Measurements from ENCODE around the gene AIFM2. TPM values are rescaled to one million over a fixed set of nuclear protein-coding genes. Genes with fewer than 3 reads are reported as not detected.
"Not testable (repeated sequence)": the region's sequence is repeated elsewhere in the genome, so short reads cannot be mapped to it uniquely, and the experiment has no call there.

AIFM2 gene
- total RNA-seq, 2 experiments from 2014 or later, result 5.3 to 7.1 TPM

DNA sequence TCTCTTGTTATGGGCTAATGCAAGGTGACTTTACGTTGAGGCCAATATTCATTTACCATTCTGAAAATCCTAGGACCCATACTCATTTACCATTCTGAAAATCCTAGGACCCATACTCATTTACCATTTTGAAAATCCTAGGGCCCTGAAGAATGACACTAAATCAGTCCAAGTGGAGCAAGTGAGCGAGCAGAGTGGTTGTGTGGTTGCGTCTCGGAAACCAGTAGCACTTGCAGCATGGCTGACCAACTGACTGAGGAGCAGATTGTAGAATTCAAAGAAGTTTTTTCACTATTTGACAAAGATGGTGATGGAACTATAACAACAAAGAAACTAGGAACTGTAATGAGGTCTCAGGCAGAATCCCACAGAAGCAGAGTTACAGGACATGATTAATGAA, 30.8 kb upstream of the AIFM2 start:
- DNase-seq, result peak; percentile 53
- peak overlapping the region; percentile 21 for H3K4me3 Mint-ChIP-seq
- no peaks in the 10 kb centered on the region for H3K9me3 Mint-ChIP-seq

DNA sequence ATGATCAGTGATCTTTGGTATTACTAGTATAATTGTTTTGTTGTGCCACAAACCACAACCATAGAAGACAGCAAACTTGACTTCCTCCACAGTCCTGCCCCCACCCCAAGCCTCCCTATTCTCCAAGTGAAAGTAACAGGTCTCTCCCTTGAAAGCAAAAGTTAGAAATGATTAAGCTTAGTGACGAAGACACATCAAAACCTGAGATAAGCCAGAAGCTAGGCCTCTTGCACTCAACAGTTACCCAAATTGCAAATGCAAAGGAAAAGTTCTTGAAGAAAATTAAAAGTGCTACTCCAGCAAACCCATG, 30.2 kb upstream of the AIFM2 start:
- DNase-seq, result peak; percentile 82
- intact Hi-C loops (cut with micrococcal nuclease), result loop anchor here (1.0 to 5.0 kb wide), 7 partner anchors 7 to 416 kb away; partner anchors contain the start of genes PPA1, SAR1A and TYSND1
- ChIA-PET POLR2A (interaction anchor here (1.0 kb wide), 1 partner anchor 16 kb away, joined by 4 read pairs; the partner anchor contains the start of gene TYSND1), CTCF (interaction anchor here (0.7 to 1.3 kb wide), 4 partner anchors 11 to 59 kb away, joined by 3 to 11 read pairs (median 4); partner anchors contain the start of gene TYSND1)
- Mint-ChIP-seq H3K27ac (peak overlapping the region; percentile 93), H3K27me3 (no peaks in the 10 kb centered on the region), H3K9me3 (no peaks in the 10 kb centered on the region), H3K36me3 (peaks cover 47% of the 10 kb centered on the region), H3K4me1 (ENCODE audit: low read depth) (peaks cover 69% of the 10 kb centered on the region), H3K4me3 (peak overlapping the region; percentile 40)

More for the DNA sequence above, 30.8 kb upstream of the AIFM2 start:
- ChIA-PET CTCF (interaction anchor here (0.7 to 1.3 kb wide), 4 partner anchors 12 to 58 kb away, joined by 3 to 11 read pairs (median 4); partner anchors contain the start of gene TYSND1), POLR2A (interaction anchor here (1.0 kb wide), 1 partner anchor 17 kb away, joined by 4 read pairs; the partner anchor contains the start of gene TYSND1)
- Mint-ChIP-seq H3K4me1 (ENCODE audit: low read depth) (peaks cover 69% of the 10 kb centered on the region), H3K36me3 (peaks cover 44% of the 10 kb centered on the region), H3K27me3 (no peaks in the 10 kb centered on the region), H3K27ac (peak overlapping the region; percentile 93)
- intact Hi-C loops (cut with micrococcal nuclease), result loop anchor here (1.0 to 5.0 kb wide), 5 partner anchors 17 to 415 kb away; partner anchors contain the start of gene TYSND1

GRCh38 chr10:70162151-70162891, 29.7 kb upstream of the AIFM2 start:
- H3K4me3 Mint-ChIP-seq, result peak overlapping the region; percentile 40
- intact Hi-C loops (cut with micrococcal nuclease), result loop anchor here (1.0 to 5.0 kb wide), 6 partner anchors 8 to 416 kb away; partner anchors contain the start of genes PPA1 and SAR1A
- POLR2A ChIA-PET, result interaction anchor here (1.0 kb wide), 1 partner anchor 16 kb away, joined by 4 read pairs; the partner anchor contains the start of gene TYSND1
- no peak for DNase-seq
- no peaks in the 10 kb centered on the region for H3K9me3 Mint-ChIP-seq
- H3K27me3 Mint-ChIP-seq, result no peaks in the 10 kb centered on the region
- peaks cover 66% of the 10 kb centered on the region for H3K4me1 Mint-ChIP-seq (ENCODE audit: low read depth)
- CTCF ChIA-PET, result interaction anchor here (1.3 to 2.0 kb wide), 3 partner anchors 15 to 59 kb away, joined by 4 to 17 read pairs (median 11); partner anchors contain the start of gene TYSND1
- H3K27ac Mint-ChIP-seq, result peak overlapping the region; percentile 93
- peaks cover 50% of the 10 kb centered on the region for H3K36me3 Mint-ChIP-seq

DNA sequence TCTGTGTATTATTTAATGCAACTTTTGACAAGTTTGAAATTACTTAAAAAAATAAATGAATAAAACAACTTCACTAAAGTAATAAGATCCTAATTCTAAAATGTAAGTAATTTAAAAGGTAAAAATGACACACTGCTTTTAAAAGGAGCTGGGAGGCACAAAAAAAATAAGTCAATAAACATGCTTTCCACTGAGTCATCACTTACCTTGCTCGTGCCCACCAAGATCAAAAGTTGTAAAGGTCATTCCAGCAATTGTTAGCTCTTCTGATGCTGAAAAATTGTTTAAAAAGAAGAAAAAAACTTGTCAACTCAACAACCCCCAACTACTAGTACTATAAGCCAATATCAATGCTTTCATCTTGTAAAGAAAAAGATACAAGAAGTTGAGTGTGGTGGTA, 28.2 kb upstream of the AIFM2 start:
- Mint-ChIP-seq H3K9me3 (no peaks in the 10 kb centered on the region), H3K4me1 (ENCODE audit: low read depth) (peaks cover 59% of the 10 kb centered on the region), H3K36me3 (peaks cover 56% of the 10 kb centered on the region), H3K27me3 (no peaks in the 10 kb centered on the region), H3K27ac (peak overlapping the region; percentile 57), H3K4me3 (no peak overlapping the region)
- intact Hi-C loops (cut with micrococcal nuclease), result loop anchor here (5.0 kb wide), 3 partner anchors 42 to 112 kb away; no protein-coding TSS in a partner anchor
- DNase-seq, result no peak
- ChIA-PET POLR2A (interaction anchor here (1.2 kb wide), 1 partner anchor 15 kb away, joined by 9 read pairs; the partner anchor contains the start of gene TYSND1), CTCF (interaction anchor here (0.6 to 2.0 kb wide), 2 partner anchors 14 to 320 kb away, joined by 3 to 17 read pairs; partner anchors contain the start of gene TYSND1)

GRCh38 chr10:70159366-70159765, 26.7 kb upstream of the AIFM2 start:
- H3K9me3 Mint-ChIP-seq; intact Hi-C loops (cut with micrococcal nuclease); H3K27me3 Mint-ChIP-seq; H3K4me3 Mint-ChIP-seq; POLR2A ChIA-PET; DNase-seq; H3K27ac Mint-ChIP-seq: not testable (repeated sequence)
- CTCF ChIA-PET, result interaction anchor here (0.7 to 1.8 kb wide), 2 partner anchors 12 to 205 kb away, joined by 5 to 10 read pairs; partner anchors contain the start of gene TYSND1
- peaks cover 60% of the 10 kb centered on the region for H3K36me3 Mint-ChIP-seq
- H3K4me1 Mint-ChIP-seq (ENCODE audit: low read depth), result peaks cover 54% of the 10 kb centered on the region

- ChIA-PET CTCF (interaction anchor here (1.8 kb wide), 1 partner anchor 11 kb away, joined by 10 read pairs; the partner anchor contains the start of gene TYSND1), POLR2A (interaction anchor here (0.7 kb wide), 1 partner anchor 13 kb away, joined by 3 read pairs; no protein-coding TSS in a partner anchor)
- no peak for DNase-seq
- Mint-ChIP-seq H3K4me1 (ENCODE audit: low read depth) (peaks cover 42% of the 10 kb centered on the region), H3K27ac (no peak overlapping the region), H3K4me3 (no peak overlapping the region), H3K27me3 (no peaks in the 10 kb centered on the region), H3K9me3 (no peaks in the 10 kb centered on the region), H3K36me3 (peaks cover 65% of the 10 kb centered on the region)
- intact Hi-C loops (cut with micrococcal nuclease), result no loop called here
Measured at GRCh38 chr10:70158113-70158512, 25.5 kb upstream of the AIFM2 start.

DNA sequence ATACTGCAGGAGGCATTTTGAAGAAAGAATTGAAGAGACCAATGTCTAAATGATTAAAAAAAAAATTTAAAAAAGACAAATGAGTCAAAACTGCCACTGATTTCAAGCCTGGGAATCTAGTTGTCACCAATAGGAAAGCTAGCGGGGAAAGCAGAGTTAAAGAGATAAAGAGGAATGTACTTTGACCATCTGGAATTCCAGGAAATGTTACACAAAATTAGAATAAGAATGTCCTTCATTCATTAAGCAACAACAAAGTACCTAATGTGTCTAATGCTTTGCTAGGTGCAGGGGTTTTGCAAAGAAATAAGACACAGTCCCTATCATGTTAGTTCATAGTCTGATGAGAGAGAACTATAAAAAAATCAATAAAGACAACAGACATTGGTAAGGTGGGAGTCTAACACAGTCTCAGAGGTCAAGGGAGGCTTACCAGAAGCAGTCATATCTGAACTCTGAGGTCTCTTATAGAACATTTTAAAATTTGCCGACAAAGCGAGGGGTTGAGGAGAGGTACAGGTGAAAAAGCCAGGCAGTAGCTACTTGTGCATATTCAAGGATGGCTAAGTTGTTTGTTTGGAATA, 22.7 kb upstream of the AIFM2 start:
- CTCF ChIA-PET, result interaction anchor here (1.4 to 2.0 kb wide), 2 partner anchors 9 to 224 kb away, joined by 3 to 9 read pairs; partner anchors contain the start of gene TYSND1
- Mint-ChIP-seq H3K36me3 (peaks cover 69% of the 10 kb centered on the region), H3K27ac (peak overlapping the region; percentile 36), H3K4me1 (ENCODE audit: low read depth) (peaks cover 20% of the 10 kb centered on the region), H3K4me3 (no peak overlapping the region), H3K27me3 (no peaks in the 10 kb centered on the region), H3K9me3 (no peaks in the 10 kb centered on the region)
- DNase-seq, result no peak
- POLR2A ChIA-PET, result no interaction called here
- intact Hi-C loops (cut with micrococcal nuclease), result no loop called here

- Mint-ChIP-seq H3K27ac (peak overlapping the region; percentile 38), H3K9me3 (no peaks in the 10 kb centered on the region), H3K36me3 (peaks cover 35% of the 10 kb centered on the region), H3K27me3 (no peaks in the 10 kb centered on the region), H3K4me3 (no peak overlapping the region), H3K4me1 (ENCODE audit: low read depth) (peaks cover 15% of the 10 kb centered on the region)
- no peak for DNase-seq
- CTCF ChIA-PET, result interaction anchor here (1.2 to 4.4 kb wide), 3 partner anchors 21 to 73 kb away, joined by 4 to 55 read pairs (median 4); partner anchors contain the start of gene SAR1A
- intact Hi-C loops (cut with micrococcal nuclease), result loop anchor here (5.0 kb wide), 1 partner anchor 59 kb away; no protein-coding TSS in a partner anchor
- POLR2A ChIA-PET, result no interaction called here
Measured at GRCh38 chr10:70148516-70148915, 15.9 kb upstream of the AIFM2 start.

DNA sequence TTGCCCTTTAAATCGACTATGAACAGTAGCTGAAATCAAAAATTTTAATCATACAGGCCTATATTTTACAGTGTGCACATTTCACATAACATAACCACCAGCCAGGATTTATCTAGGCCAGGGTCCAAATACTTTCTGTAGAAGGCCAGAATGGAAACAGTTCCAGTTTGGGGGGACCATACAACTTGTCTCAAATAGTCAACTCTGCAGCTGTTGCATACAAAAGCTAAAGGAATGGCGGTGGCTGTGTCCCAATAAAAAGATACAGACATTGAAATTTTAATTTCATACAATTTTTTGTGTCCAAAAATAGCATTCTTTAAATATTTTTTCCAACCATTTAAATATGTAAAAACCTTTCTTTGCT, 14.6 kb upstream of the AIFM2 start:
- no peak for DNase-seq
- intact Hi-C loops (cut with micrococcal nuclease), result loop anchor here (5.0 kb wide), 1 partner anchor 60 kb away; no protein-coding TSS in a partner anchor
- ChIA-PET POLR2A (interaction anchor here (0.8 to 3.2 kb wide), 4 partner anchors 16 to 208 kb away, joined by 3 to 50 read pairs (median 16); partner anchors contain the start of genes PPA1 and SAR1A), CTCF (interaction anchor here (0.6 to 4.4 kb wide), 23 partner anchors 8 to 217 kb away, joined by 3 to 59 read pairs (median 10); partner anchors contain the start of genes AIFM2, PPA1 and SAR1A)
- Mint-ChIP-seq H3K9me3 (no peaks in the 10 kb centered on the region), H3K4me3 (peak overlapping the region; percentile 73), H3K27me3 (no peaks in the 10 kb centered on the region), H3K27ac (peak overlapping the region; percentile 85), H3K4me1 (ENCODE audit: low read depth) (peaks cover 21% of the 10 kb centered on the region), H3K36me3 (peaks cover 23% of the 10 kb centered on the region)

DNA sequence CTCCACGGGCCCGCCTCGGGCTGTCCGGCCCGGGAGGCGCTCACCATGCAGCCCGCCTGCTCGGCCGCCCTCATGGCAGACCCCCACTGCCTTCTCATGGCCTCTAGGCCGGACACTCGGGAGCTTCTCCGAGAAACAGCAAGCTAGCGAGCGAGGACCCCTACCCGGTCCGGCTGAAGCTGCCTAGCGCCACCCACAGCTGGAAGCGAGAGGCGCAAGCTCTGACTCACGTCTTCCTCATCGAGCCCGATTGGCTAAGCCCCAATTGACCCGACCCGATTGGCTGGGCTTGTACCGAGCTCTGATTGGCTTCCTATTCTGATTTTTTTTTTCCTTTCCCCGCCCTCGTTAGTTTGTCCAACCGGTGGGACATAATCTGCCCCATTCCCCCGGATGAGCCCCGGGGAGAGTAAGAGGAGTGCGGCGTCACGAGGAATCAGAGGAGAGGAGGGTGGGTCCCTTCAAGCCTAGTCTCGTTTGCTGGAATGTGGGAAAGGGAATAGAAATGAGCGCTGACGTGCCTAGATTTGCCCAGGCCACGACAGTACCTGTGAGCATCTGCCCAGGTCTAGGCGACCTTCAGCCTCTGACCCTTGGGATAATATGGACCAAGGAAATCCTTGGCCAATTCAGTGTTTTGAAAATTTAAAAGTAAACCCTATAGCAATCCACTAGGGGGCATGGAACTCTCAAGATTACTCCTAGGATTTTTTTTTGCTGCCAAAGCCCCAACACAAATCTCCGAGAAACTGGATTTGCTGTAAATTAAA, 14.0 kb upstream of the AIFM2 start, which contains the start of gene TYSND1:
Gene TYSND1, minus strand, starts transcription at position 212 of the 770 bp plus-strand sequence. Its CDS starts 114 bp downstream, at position 98.
- no peaks in the 10 kb centered on the region for H3K9me3 Mint-ChIP-seq
- intact Hi-C loops (cut with micrococcal nuclease), result loop anchor here (1.0 to 5.0 kb wide), 5 partner anchors 17 to 87 kb away; partner anchors contain the start of genes PPA1 and SAR1A
- H3K27ac Mint-ChIP-seq, result peak within 1 kb of the TSS; percentile 90
- H3K36me3 Mint-ChIP-seq, result peaks cover 17% of the 10 kb centered on the region
- DNase-seq, result peak; percentile 96
- H3K4me1 Mint-ChIP-seq (ENCODE audit: low read depth), result peaks cover 21% of the 10 kb centered on the region
- no peaks in the 10 kb centered on the region for H3K27me3 Mint-ChIP-seq
- POLR2A ChIA-PET, result interaction anchor here (0.6 to 3.2 kb wide), 13 partner anchors 10 to 271 kb away, joined by 3 to 50 read pairs (median 4); partner anchors contain the start of genes EIF4EBP2, PPA1 and SAR1A
- H3K4me3 Mint-ChIP-seq, result peak within 1 kb of the TSS; percentile 89
- CTCF ChIA-PET, result interaction anchor here (0.6 to 4.4 kb wide), 36 partner anchors 8 to 709 kb away, joined by 3 to 59 read pairs (median 6); partner anchors contain the start of genes AIFM2, EIF4EBP2, PPA1 and SAR1A
